Brain microvascular endothelial cell (primary cell): ENCODE results near the gene PSMF1.

Experiments
- DNase-seq: peaks from one replicate; pipeline ENCODE4 v3.0.0-alpha.2; 2020
- H3K27ac ChIP-seq: fragments of 250-450 bp; sonication (Bioruptor Pico); 2 replicates; pipeline ENCODE4 v1.5.1; 2020; ENCODE audit warnings: mild to moderate bottlenecking, moderate library complexity
- H3K27me3 ChIP-seq: fragments of 250-450 bp; sonication (Bioruptor Pico); replicated peaks from 2 replicates; pipeline ENCODE4 v1.5.1; 2020; ENCODE audit warnings: mild to moderate bottlenecking
- H3K36me3 ChIP-seq: fragments of 250-450 bp; sonication (Bioruptor Pico); replicated peaks from 2 replicates; pipeline ENCODE4 v1.5.1; 2020; ENCODE audit warnings: mild to moderate bottlenecking
- H3K4me3 ChIP-seq: 2 replicates; pipeline ENCODE4 v1.5.1; 2011; ENCODE audit warnings: low read depth, mild to moderate bottlenecking, control low read depth, low read length, moderate library complexity
- CTCF ChIP-seq: IDR thresholded peaks from 2 replicates; pipeline ENCODE4 v1.5.1; 2011; ENCODE audit warnings: low read depth, mild to moderate bottlenecking, moderate library complexity, low read length, control low read depth, inconsistent platforms; ENCODE audit errors: missing control alignments
- in situ Hi-C: cut with HindIII; loops from 2 replicates; pipeline ENCODE4 v1.10.0; 2017; ENCODE audit warnings: low sequenced_read_pairs, low pct_ligation_motif_present

The PSMF1 gene

GRCh38 chr20:1154691-1155090 lies 36.3 kb downstream of the PSMF1 start:
- Histone ChIP-seq H3K27ac (no peak overlapping the region), H3K4me3 (no peak overlapping the region), H3K27me3 (no peaks in the 10 kb centered on the region), H3K36me3 (no peaks in the 10 kb centered on the region)
- in situ Hi-C loops: no loop called here
- DNase-seq: no peak
- no peak for TF ChIP-seq CTCF

GRCh38 chr20:1155342-1155741 lies 36.9 kb downstream of the PSMF1 start:
- no peaks in the 10 kb centered on the region for H3K36me3 ChIP-seq
- no peak overlapping the region for H3K27ac ChIP-seq
- TF ChIP-seq CTCF: no peak
- H3K4me3 ChIP-seq: no peak overlapping the region
- in situ Hi-C loops: no loop called here
- H3K27me3 ChIP-seq: no peaks in the 10 kb centered on the region
- DNase-seq: no peak

- peaks cover 26% of the 10 kb centered on the region for H3K36me3 ChIP-seq
- no peak for TF ChIP-seq CTCF
- no peak overlapping the region for H3K27ac ChIP-seq
- no peaks in the 10 kb centered on the region for H3K27me3 ChIP-seq
- H3K4me3 ChIP-seq: no peak overlapping the region
- in situ Hi-C loops: no loop called here
- DNase-seq: no peak
Measured at GRCh38 chr20:1160496-1160895, 42.1 kb downstream of the PSMF1 start.

GRCh38 chr20:1160991-1161390 lies 42.6 kb downstream of the PSMF1 start:
- Histone ChIP-seq H3K4me3 (no peak overlapping the region), H3K27ac (no peak overlapping the region), H3K27me3 (no peaks in the 10 kb centered on the region), H3K36me3 (peaks cover 31% of the 10 kb centered on the region)
- no peak for TF ChIP-seq CTCF
- in situ Hi-C loops: no loop called here
- DNase-seq: no peak

GRCh38 chr20:1163105-1163504 lies 44.7 kb downstream of the PSMF1 start:
- no peaks in the 10 kb centered on the region for H3K27me3 ChIP-seq
- no peak for TF ChIP-seq CTCF
- DNase-seq: no peak
- H3K4me3 ChIP-seq: no peak overlapping the region
- no peak overlapping the region for H3K27ac ChIP-seq
- in situ Hi-C loops: no loop called here
- H3K36me3 ChIP-seq: peaks cover 45% of the 10 kb centered on the region

- Histone ChIP-seq H3K36me3 (peaks cover 51% of the 10 kb centered on the region), H3K4me3 (no peak overlapping the region), H3K27me3 (no peaks in the 10 kb centered on the region), H3K27ac (no peak overlapping the region)
- DNase-seq: no peak
- in situ Hi-C loops: no loop called here
- no peak for TF ChIP-seq CTCF
Measured at GRCh38 chr20:1163653-1164052, 45.3 kb downstream of the PSMF1 start.
